GM23338 (cell line): Measurements from ENCODE around the gene SSTR4.

Experiments used
- CREB1 ChIP-seq: fragments of 250-450 bp; sonication (Bioruptor Pico); IDR thresholded peaks from 2 replicates; pipeline ENCODE4 v1.5.0; 2020; ENCODE audit warnings: low read depth, mild to moderate bottlenecking, moderate library complexity
- CTCF ChIP-seq, 2 experiments: fragments of 200-600 bp in 1 of 2; sonication (generic) in 1 of 2; conservative IDR thresholded peaks; 2 replicates each; pipeline versions ENCODE4 v1.5.1 to v1.6.1; 2016 to 2017; ENCODE audit warnings: antibody characterized with exemption in 2 of 2, low read depth in 2 of 2, mild to moderate bottlenecking in 2 of 2, moderate library complexity in 1 of 2
- ETS1 ChIP-seq: IDR thresholded peaks from 2 replicates; pipeline ENCODE4 v1.6.1; 2016; ENCODE audit warnings: antibody characterized with exemption
- EZH2 ChIP-seq: fragments of 200-600 bp; sonication (generic); IDR thresholded peaks from one replicate; pipeline ENCODE4 v1.8.0; 2017; ENCODE audit warnings: antibody characterized with exemption, mild to moderate bottlenecking, low read depth; ENCODE audit not compliant: unreplicated experiment
- EZH2phosphoT487 ChIP-seq: fragments of 200-600 bp; sonication (generic); IDR thresholded peaks from one replicate; pipeline ENCODE4 v1.8.1; 2018; ENCODE audit warnings: antibody characterized with exemption; ENCODE audit not compliant: unreplicated experiment
- NANOG ChIP-seq: IDR thresholded peaks from 2 replicates; pipeline ENCODE4 v1.6.1; 2016; ENCODE audit warnings: antibody characterized with exemption, borderline replicate concordance
- POLR2AphosphoS5 ChIP-seq: IDR thresholded peaks from 2 replicates; pipeline ENCODE4 v1.6.1; 2016; ENCODE audit warnings: antibody characterized with exemption, low read depth
- REST ChIP-seq: IDR thresholded peaks from one replicate; pipeline ENCODE4 v1.6.1; 2018; ENCODE audit warnings: antibody characterized with exemption; ENCODE audit not compliant: unreplicated experiment
- STAT1 ChIP-seq: IDR thresholded peaks from one replicate; pipeline ENCODE4 v1.6.1; 2016; ENCODE audit warnings: antibody characterized with exemption; ENCODE audit not compliant: unreplicated experiment
- ZNF114 ChIP-seq: fragments of 250-450 bp; sonication (Bioruptor Pico); IDR thresholded peaks from 2 replicates; pipeline ENCODE4 v1.5.0; 2020; ENCODE audit warnings: mild to moderate bottlenecking, moderate library complexity
- ZNF331 ChIP-seq: fragments of 250-450 bp; sonication (Bioruptor Pico); IDR thresholded peaks from 2 replicates; pipeline ENCODE4 v1.5.0; 2020; ENCODE audit warnings: low read depth, mild to moderate bottlenecking, moderate library complexity
- ZNF462 ChIP-seq: fragments of 250-450 bp; sonication (Bioruptor Pico); IDR thresholded peaks from 2 replicates; pipeline ENCODE4 v1.5.0; 2020; ENCODE audit warnings: mild to moderate bottlenecking, moderate library complexity

- no peak for TF ChIP-seq CTCF (conservative IDR thresholded peaks at IDR 0.05; ENCODE audit: low read depth in 2 of 2)
- no peak for TF ChIP-seq POLR2AphosphoS5
- no peak for TF ChIP-seq EZH2phosphoT487
- no peak for TF ChIP-seq ETS1
- TF ChIP-seq REST: no peak
- no peak for TF ChIP-seq CREB1 (CRISPR knock-in tag)
- TF ChIP-seq STAT1: no peak
- TF ChIP-seq EZH2: no peak
- TF ChIP-seq NANOG: no peak
- no peak for TF ChIP-seq ZNF331 (CRISPR knock-in tag)
- no peak for TF ChIP-seq ZNF114 (CRISPR knock-in tag)
- no peak for TF ChIP-seq ZNF462 (CRISPR knock-in tag)
These were observed 39.2 kb upstream of the SSTR4 start for GRCh38 chr20:22995923-22996322.
